Stomach smooth muscle (tissue), 2 donors: ENCODE results near the gene SRA1.

Experiments used
- H3K27ac ChIP-seq: one replicate; pipeline ENCODE4 v1.7.0; 2013; ENCODE audit warnings: mild to moderate bottlenecking, low read length, inconsistent platforms
- H3K27me3 ChIP-seq, 2 donors: one replicate each; pipeline ENCODE4 v1.7.0; 2013; ENCODE audit warnings: low read length in 2 of 2; ENCODE audit not compliant: insufficient read depth in 2 of 2, control insufficient read depth in 1 of 2
- H3K36me3 ChIP-seq, 2 donors: one replicate each; pipeline ENCODE4 v1.7.0; 2013; ENCODE audit warnings: low read length in 2 of 2; ENCODE audit not compliant: control insufficient read depth in 2 of 2, insufficient read depth in 2 of 2
- H3K4me1 ChIP-seq: one replicate; pipeline ENCODE4 v1.7.0; 2013; ENCODE audit warnings: low read length; ENCODE audit not compliant: control insufficient read depth, insufficient read depth
- H3K4me3 ChIP-seq, 2 donors: one replicate each; pipeline ENCODE4 v1.7.0; 2013; ENCODE audit warnings: low read length in 2 of 2
- H3K9ac ChIP-seq, 2 donors: one replicate each; pipeline ENCODE4 v1.7.0; 2013; ENCODE audit warnings: low read length in 2 of 2, mild to moderate bottlenecking in 1 of 2
- H3K9me3 ChIP-seq, 2 donors: one replicate each; pipeline ENCODE4 v1.7.0; 2013; ENCODE audit warnings: low read length in 2 of 2; ENCODE audit not compliant: control insufficient read depth in 2 of 2
- donor health status: healthy.
- donor health status: Pancreatic carcinoma.

Gene SRA1

DNA sequence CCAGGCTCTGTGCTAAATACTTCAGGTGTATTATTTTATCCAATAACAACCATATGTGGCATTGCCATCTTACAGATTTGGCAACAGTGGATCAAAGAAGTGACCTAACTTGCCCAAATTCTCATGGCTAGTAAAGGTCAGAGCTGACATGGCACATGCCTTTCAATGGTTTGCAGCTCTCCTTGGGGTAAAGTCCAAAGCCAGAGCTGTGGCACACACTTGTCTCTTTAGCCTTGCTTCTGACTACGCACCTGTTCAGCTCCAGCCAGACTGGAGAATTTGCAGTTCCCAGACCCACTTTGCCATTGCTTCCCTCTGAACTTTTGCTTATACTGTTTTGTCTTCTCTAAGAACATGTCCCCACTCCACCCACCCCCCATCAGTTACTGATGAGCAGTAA lies 13.2 kb upstream of the SRA1 start:
- Histone ChIP-seq H3K4me1 (peaks cover 44% of the 10 kb centered on the region), H3K36me3 (peaks cover 23 to 28% of the 10 kb centered on the region in 2 donors), H3K9me3 (no peaks in the 10 kb centered on the region), H3K27me3 (no peaks in the 10 kb centered on the region), H3K9ac (no peak overlapping the region), H3K27ac (peak overlapping the region; percentile 37), H3K4me3 (no peak overlapping the region)

DNA sequence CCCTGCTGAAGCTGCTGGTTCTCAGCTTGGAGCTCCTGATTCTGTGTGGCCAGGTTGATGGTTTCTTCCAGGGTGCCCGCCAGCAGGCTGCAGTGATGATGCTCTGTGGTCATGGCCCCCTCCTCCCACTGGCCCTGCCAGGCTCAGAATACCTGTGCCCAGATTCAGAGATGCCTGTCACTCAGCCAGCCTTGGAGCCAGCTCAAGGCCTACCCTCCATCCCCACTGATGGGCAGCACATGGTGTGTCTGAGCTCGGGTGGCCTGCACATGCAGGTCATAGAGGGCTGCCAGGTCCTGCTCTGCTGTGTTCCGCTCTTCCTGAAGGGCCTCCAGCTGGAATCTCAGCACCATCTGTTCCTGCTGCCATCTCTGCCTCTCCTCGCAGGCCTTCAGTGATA lies 12.8 kb upstream of the SRA1 start:
- H3K4me1 ChIP-seq: peaks cover 48% of the 10 kb centered on the region
- no peak overlapping the region for H3K9ac ChIP-seq

DNA sequence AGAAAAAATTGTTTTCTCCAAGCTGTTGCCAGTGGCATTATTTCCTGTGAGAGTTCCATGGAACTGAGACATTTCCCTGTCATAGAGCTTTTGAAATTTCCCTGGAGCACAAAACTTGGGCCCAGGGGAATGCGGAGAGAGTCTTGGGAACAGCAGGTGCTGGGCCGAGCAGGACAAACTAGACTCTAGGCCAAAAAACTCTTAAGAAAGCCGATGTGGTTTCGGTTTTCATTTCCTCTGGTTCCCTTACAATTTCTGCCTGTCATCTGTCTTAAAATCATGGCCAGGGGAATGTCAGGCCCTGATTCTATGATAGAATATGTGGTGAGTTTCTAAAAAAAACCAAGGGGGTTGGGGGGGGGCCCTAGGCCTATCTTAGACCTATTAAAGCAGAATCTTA lies 11.9 kb upstream of the SRA1 start:
- no peak overlapping the region for H3K27ac ChIP-seq
- peaks cover 23 to 28% of the 10 kb centered on the region in 2 donors for H3K36me3 ChIP-seq
- H3K9ac ChIP-seq: no peak overlapping the region
- H3K4me3 ChIP-seq: no peak overlapping the region
- no peaks in the 10 kb centered on the region for H3K9me3 ChIP-seq
- H3K27me3 ChIP-seq: no peaks in the 10 kb centered on the region
- peaks cover 49% of the 10 kb centered on the region for H3K4me1 ChIP-seq

More for the DNA sequence above, 12.8 kb upstream of the SRA1 start:
- H3K4me3 ChIP-seq: no peak overlapping the region
- no peaks in the 10 kb centered on the region for H3K27me3 ChIP-seq
- peaks cover 23 to 28% of the 10 kb centered on the region in 2 donors for H3K36me3 ChIP-seq
- H3K27ac ChIP-seq: peak overlapping the region; percentile 37
- H3K9me3 ChIP-seq: no peaks in the 10 kb centered on the region

DNA sequence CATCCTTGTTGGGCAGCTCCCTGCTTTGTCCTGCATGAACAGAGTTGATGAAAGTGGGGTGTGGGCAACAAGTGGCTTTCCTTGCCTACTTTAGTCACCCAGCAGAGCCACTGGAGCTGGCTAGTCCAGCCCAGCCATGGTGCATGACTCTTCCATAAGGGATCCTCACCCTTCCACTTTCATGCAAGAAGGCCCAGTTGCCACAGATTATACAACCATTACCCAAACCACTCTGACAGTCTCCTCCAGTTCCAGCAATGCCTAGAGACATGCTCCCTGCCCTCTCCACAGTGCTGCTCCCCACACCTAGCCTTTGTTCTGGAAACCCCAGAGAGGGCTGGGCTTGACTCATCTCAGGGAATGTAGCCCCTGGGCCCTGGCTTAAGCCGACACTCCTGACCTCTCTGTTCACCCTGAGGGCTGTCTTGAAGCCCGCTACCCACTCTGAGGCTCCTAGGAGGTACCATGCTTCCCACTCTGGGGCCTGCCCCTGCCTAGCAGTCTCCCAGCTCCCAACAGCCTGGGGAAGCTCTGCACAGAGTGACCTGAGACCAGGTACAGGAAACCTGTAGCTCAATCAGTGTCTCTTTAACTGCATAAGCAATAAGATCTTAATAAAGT lies 11.3 kb upstream of the SRA1 start:
- Histone ChIP-seq H3K4me3 (no peak overlapping the region), H3K36me3 (peaks cover 23 to 28% of the 10 kb centered on the region in 2 donors), H3K9me3 (no peaks in the 10 kb centered on the region), H3K27me3 (no peaks in the 10 kb centered on the region), H3K9ac (no peak overlapping the region), H3K27ac (no peak overlapping the region), H3K4me1 (peaks cover 53% of the 10 kb centered on the region)

DNA sequence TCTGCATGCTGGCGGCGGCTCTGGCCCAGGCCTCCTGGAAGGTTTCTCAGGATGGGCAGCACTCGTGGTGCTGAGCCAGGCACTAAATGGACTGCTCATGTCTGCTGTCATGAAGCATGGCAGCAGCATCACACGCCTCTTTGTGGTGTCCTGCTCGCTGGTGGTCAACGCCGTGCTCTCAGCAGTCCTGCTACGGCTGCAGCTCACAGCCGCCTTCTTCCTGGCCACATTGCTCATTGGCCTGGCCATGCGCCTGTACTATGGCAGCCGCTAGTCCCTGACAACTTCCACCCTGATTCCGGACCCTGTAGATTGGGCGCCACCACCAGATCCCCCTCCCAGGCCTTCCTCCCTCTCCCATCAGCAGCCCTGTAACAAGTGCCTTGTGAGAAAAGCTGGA lies 10.6 kb upstream of the SRA1 start:
- no peaks in the 10 kb centered on the region for H3K9me3 ChIP-seq
- H3K4me3 ChIP-seq: no peak overlapping the region
- peaks cover 23 to 28% of the 10 kb centered on the region in 2 donors for H3K36me3 ChIP-seq
- H3K27ac ChIP-seq: no peak overlapping the region
- H3K4me1 ChIP-seq: peaks cover 57% of the 10 kb centered on the region
- no peaks in the 10 kb centered on the region for H3K27me3 ChIP-seq
- H3K9ac ChIP-seq: no peak overlapping the region

DNA sequence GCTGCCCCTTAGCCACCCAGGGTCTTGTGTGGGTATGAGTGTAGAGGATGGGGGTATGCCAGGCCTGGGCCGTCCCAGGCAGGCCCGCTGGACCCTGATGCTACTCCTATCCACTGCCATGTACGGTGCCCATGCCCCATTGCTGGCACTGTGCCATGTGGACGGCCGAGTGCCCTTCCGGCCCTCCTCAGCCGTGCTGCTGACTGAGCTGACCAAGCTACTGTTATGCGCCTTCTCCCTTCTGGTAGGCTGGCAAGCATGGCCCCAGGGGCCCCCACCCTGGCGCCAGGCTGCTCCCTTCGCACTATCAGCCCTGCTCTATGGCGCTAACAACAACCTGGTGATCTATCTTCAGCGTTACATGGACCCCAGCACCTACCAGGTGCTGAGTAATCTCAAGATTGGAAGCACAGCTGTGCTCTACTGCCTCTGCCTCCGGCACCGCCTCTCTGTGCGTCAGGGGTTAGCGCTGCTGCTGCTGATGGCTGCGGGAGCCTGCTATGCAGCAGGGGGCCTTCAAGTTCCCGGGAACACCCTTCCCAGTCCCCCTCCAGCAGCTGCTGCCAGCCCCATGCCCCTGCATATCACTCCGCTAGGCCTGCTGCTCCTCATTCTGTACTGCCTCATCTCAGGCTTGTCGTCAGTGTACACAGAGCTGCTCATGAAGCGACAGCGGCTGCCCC lies 10.0 kb upstream of the SRA1 start:
- Histone ChIP-seq H3K4me3 (no peak overlapping the region), H3K27me3 (no peaks in the 10 kb centered on the region), H3K36me3 (peaks cover 23 to 28% of the 10 kb centered on the region in 2 donors), H3K9me3 (no peaks in the 10 kb centered on the region), H3K9ac (no peak overlapping the region), H3K27ac (no peak overlapping the region), H3K4me1 (peaks cover 63% of the 10 kb centered on the region)

DNA sequence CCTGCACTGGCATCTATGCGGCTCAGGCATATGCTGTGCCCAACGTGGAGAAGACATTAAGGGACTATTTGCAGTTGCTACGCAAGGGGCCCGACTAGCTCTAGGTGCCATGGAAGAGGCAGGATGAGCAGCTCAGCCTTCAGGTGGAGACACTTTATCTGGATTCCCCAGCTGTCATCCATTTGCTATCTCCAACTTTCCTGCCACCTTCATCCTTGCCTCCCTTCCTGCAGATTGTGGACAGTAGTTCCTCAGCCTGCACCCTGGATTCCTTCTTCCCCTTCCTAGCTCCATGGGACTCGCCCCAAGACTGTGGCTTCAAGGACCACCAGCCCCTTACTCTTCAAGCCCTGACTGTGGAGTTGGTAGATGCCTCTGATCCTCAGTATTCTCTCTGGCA lies 9.4 kb upstream of the SRA1 start:
- Histone ChIP-seq H3K9ac (no peak overlapping the region), H3K9me3 (no peaks in the 10 kb centered on the region), H3K4me3 (no peak overlapping the region), H3K27me3 (no peaks in the 10 kb centered on the region), H3K36me3 (peaks cover 23 to 30% of the 10 kb centered on the region in 2 donors), H3K4me1 (peaks cover 63% of the 10 kb centered on the region), H3K27ac (no peak overlapping the region)

DNA sequence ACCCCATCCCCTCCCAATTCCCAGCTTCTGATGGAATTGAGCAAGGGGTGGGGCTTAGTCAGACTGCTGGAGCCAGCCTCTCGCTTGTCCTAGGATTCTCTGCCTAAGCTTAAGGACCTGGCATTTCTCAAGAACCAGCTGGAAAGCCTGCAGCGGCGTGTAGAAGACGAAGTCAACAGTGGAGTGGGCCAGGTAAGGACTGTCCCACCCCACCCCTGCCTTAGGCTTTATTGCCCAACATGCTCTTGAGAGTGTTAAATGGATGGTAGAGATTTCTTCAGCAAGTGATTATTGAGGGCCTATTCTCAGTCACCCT lies 8.5 kb upstream of the SRA1 start:
- peaks cover 61% of the 10 kb centered on the region for H3K4me1 ChIP-seq
- H3K36me3 ChIP-seq: peaks cover 24 to 29% of the 10 kb centered on the region in 2 donors
- H3K27me3 ChIP-seq: no peaks in the 10 kb centered on the region
- H3K9me3 ChIP-seq: no peaks in the 10 kb centered on the region
- H3K9ac ChIP-seq: no peak overlapping the region
- no peak overlapping the region for H3K27ac ChIP-seq
- H3K4me3 ChIP-seq: peak overlapping the region in 1 of 2 donors; percentile 93

DNA sequence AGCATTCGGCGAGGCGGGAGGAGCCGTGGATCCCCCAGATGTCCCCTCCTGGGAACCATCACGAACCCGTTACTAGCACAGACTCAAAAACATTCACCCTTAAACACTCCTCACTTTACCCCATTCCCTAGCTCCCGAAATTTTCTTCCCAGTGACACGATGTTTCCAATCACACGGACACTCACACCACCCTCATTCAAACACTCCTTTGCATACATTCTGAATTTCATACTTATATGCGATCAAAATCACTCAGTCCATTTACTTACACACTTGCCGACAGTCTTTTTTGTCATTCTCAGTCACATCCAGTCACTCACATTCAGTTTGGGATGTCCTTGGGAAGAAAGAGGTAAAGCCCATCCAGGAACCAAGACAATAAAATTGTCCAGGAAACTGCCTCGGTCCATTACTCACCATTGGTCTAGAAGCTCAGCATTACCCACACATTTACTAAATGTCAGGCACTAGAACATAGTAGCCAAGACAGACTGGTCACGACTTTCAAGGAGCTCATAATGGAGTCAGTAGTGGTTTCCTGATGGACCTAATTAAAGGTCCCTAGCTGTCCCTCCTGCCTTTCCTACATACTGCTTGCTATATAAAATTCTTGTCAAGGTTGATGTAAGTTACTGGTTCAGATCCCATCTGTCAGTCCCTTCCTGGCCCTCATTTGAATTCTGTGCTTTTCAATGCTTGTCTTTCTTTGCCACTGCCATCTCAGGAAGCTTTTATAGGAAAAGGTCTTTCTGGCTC lies 7.9 kb upstream of the SRA1 start:
- Histone ChIP-seq H3K27me3 (no peaks in the 10 kb centered on the region), H3K4me3 (peak overlapping the region; percentile 93 to 97), H3K4me1 (peaks cover 57% of the 10 kb centered on the region), H3K27ac (peak overlapping the region; percentile 94), H3K36me3 (peaks cover 25 to 31% of the 10 kb centered on the region in 2 donors), H3K9ac (peak overlapping the region; percentile 89 to 96), H3K9me3 (no peaks in the 10 kb centered on the region)

DNA sequence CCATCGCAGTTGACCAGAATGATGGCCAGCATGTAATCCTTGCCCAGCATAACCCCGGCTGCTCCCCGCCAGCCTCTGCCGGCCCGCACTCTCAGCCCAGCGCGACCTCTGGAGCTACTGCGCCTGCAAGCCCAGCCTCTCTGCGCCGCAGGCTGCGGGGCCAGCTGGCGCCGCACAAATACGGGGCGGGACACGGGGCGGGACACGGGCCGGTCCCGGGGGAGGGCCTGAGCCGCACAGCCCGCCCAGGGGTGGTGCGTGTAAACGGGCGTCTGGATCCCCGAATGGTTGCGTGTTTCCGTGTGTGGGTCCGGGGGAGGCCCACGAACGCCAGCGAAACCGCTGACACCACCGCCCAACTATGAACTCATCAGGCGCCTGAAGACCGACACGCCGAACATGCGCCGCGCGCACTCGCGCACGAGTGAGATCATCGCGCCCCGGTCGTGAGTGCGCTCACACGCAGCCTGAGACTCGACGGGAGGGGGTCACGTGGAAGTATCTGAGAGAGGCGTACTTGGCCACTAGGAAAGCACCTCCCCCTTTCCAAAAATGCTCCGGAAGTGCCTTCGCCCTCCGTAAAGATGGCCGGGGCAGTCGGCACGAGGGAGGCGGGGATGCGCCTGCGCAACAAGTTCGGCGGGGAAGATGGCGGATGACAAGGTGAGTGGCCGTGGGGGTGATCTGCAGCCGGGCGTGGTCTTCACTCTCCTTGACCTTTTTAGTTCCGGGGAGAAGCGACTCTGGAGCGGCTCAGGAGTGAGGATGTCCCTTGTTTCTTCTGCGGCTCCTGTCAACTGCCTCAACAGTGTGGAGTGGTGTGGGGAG lies 7.1 kb upstream of the SRA1 start, which contains the start of the genes APBB3 and SLC35A4:
APBB3 (minus strand) TSS at position 403 of the 828 bp plus-strand sequence; CDS start at position 50, 353 bp downstream.
SLC35A4 (plus strand) TSS at position 633 of the 828 bp plus-strand sequence. CDS start 2,342 bp downstream, outside the sequence.
- peaks cover 53% of the 10 kb centered on the region for H3K4me1 ChIP-seq
- peak within 1 kb of the TSS; percentile 94 for H3K27ac ChIP-seq
- H3K9ac ChIP-seq: peak within 1 kb of the TSS; percentile 89 to 96
- H3K36me3 ChIP-seq: peaks cover 25 to 29% of the 10 kb centered on the region in 2 donors
- H3K27me3 ChIP-seq: no peaks in the 10 kb centered on the region
- H3K4me3 ChIP-seq: peak within 1 kb of the TSS; percentile 93 to 97
- H3K9me3 ChIP-seq: no peaks in the 10 kb centered on the region
